Thyroid gland (tissue), 4 donors: Measurements from ENCODE around the gene KRT8.

ENCODE experiments used
- CTCF ChIP-seq, 6 experiments: fragments of 200-600 bp in 3 of 6; fragments of 450-650 bp in 3 of 6; sonication (generic) in 3 of 6; IDR thresholded peaks; one replicate each; pipeline ENCODE4 v1.5.1; 2016 to 2019; ENCODE audit warnings: antibody characterized with exemption in 6 of 6, mild to moderate bottlenecking in 2 of 6, inconsistent platforms in 1 of 6, moderate library complexity in 1 of 6
- POLR2A ChIP-seq, 2 donors: fragments of 450-650 bp; IDR thresholded peaks; one replicate each; pipeline ENCODE4 v1.6.1; 2017; ENCODE audit warnings: antibody characterized with exemption in 2 of 2, mild to moderate bottlenecking in 2 of 2, moderate library complexity in 1 of 2

DNA sequence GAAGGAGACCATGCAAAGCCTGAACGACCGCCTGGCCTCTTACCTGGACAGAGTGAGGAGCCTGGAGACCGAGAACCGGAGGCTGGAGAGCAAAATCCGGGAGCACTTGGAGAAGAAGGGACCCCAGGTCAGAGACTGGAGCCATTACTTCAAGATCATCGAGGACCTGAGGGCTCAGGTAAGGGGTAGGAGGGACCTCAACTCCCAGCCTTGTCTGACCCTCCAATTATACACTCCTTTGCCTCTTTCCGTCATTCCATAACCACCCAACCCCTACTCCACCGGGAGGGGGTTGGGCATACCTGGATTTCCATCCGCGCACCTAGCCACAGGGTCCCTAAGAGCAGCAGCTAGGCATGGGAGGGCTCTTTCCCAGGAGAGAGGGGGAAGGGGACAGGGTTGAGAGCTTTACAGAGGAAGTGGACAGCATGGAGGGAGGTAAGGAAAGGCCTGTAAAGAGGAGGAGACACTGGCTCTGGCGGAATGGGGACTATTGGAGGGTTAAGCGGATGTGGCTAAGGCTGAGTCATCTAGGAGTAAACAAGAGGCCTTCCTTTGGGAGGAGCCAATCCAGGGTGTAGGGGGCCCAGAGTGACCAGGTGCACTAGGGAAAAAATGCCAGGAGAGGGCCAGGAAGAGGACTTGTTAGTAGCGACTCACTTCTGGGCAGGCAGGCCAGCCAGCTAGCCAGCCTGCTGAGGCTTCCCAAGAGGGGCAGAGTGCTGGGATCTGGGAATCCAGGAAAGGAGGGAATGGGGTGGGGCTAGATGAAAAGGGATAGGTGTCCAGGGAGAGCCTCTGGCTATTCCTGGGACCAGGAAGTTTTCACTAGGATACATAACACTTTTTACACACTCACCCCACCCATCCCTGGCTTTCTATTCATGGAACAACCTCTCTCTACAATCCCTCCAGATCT lies 44.8 kb upstream of the KRT8 start:
- TF ChIP-seq POLR2A (IDR thresholded peaks at IDR 0.05) (peak; percentile 29 to 82), CTCF (IDR thresholded peaks at IDR 0.05) (peak in 1 of 6 experiments; percentile 31)
